Measurements from ENCODE around the gene ATG13. TPM values are rescaled to one million over a fixed set of nuclear protein-coding genes. Genes with fewer than 3 reads are reported as not detected.

ATG13 gene
- total and polyA plus RNA-seq, 4 donors, result 29.1 to 72.8 (median 52.4) TPM

- Histone ChIP-seq H3K9ac (ENCODE audit: insufficient read depth in 1 of 2, low read length in 2 of 2) (no peak overlapping the region), H3K36me3 (ENCODE audit: control insufficient read depth in 4 of 4, insufficient read depth in 4 of 4, low read length in 4 of 4) (peaks cover 13 to 61% (median 20%) of the 10 kb centered on the region in 4 donors), H3K4me3 (no peak overlapping the region), H3K27ac (ENCODE audit: low read depth in 1 of 2, low read length in 1 of 2) (peak overlapping the region in 1 of 2 donors; percentile 10), H3K4me1 (ENCODE audit: control insufficient read depth in 5 of 5, insufficient read depth in 5 of 5, low read length in 5 of 5) (peaks cover 0 to 15% (median 4%) of the 10 kb centered on the region in 5 donors), H3K9me3 (ENCODE audit: control insufficient read depth in 4 of 4, insufficient read depth in 3 of 4, low read length in 3 of 4) (no peaks in the 10 kb centered on the region), H3K27me3 (ENCODE audit: control insufficient read depth in 3 of 3, insufficient read depth in 3 of 3, low read length in 2 of 3) (no peaks in the 10 kb centered on the region)
- WGBS, 2 donors, result 95 to 96% methylated on average over 11 of the region's 11 CpGs
- TF ChIP-seq CTCF (IDR thresholded peaks at IDR 0.05; ENCODE audit: control extremely low read depth, extremely low read depth), result no peak
- no peak for DNase-seq
- ATAC-seq (ENCODE audit: insufficient read depth, low FRiP score), result no peak
Observed at GRCh38 chr11:46682773-46683752, 65.7 kb downstream of the ATG13 start.

- 80% methylated on average over 3 of the region's 3 CpGs for WGBS, 2 donors
- DNase-seq (no peak), ATAC-seq (ENCODE audit: insufficient read depth, low FRiP score) (no peak)
- Histone ChIP-seq H3K9me3 (ENCODE audit: control insufficient read depth in 4 of 4, insufficient read depth in 3 of 4, low read length in 3 of 4) (no peaks in the 10 kb centered on the region), H3K27ac (ENCODE audit: low read depth in 1 of 2, low read length in 1 of 2) (peak overlapping the region in 1 of 2 donors; percentile 47), H3K27me3 (ENCODE audit: control insufficient read depth in 3 of 3, insufficient read depth in 3 of 3, low read length in 2 of 3) (no peaks in the 10 kb centered on the region), H3K4me3 (no peak overlapping the region), H3K4me1 (ENCODE audit: control insufficient read depth in 5 of 5, insufficient read depth in 5 of 5, low read length in 5 of 5) (peaks cover 0 to 18% (median 4%) of the 10 kb centered on the region in 5 donors), H3K9ac (ENCODE audit: insufficient read depth in 1 of 2, low read length in 2 of 2) (no peak overlapping the region), H3K36me3 (ENCODE audit: control insufficient read depth in 4 of 4, insufficient read depth in 4 of 4, low read length in 4 of 4) (peaks cover 14 to 54% (median 20%) of the 10 kb centered on the region in 4 donors)
- TF ChIP-seq CTCF (IDR thresholded peaks at IDR 0.05; ENCODE audit: control extremely low read depth, extremely low read depth), result no peak
Observed at GRCh38 chr11:46684367-46684766, 67.0 kb downstream of the ATG13 start.

GRCh38 chr11:46686886-46687795, 69.8 kb downstream of the ATG13 start:
- Histone ChIP-seq H3K36me3 (ENCODE audit: control insufficient read depth in 4 of 4, insufficient read depth in 4 of 4, low read length in 4 of 4) (peaks cover 3 to 35% (median 13%) of the 10 kb centered on the region in 4 donors), H3K4me1 (ENCODE audit: control insufficient read depth in 5 of 5, insufficient read depth in 5 of 5, low read length in 5 of 5) (peaks cover 0 to 18% (median 4%) of the 10 kb centered on the region in 5 donors), H3K9ac (ENCODE audit: insufficient read depth in 1 of 2, low read length in 2 of 2) (peak overlapping the region in 1 of 2 donors; percentile 67), H3K4me3 (no peak overlapping the region), H3K9me3 (ENCODE audit: control insufficient read depth in 4 of 4, insufficient read depth in 3 of 4, low read length in 3 of 4) (no peaks in the 10 kb centered on the region), H3K27ac (ENCODE audit: low read depth in 1 of 2, low read length in 1 of 2) (peak overlapping the region; percentile 11 to 80), H3K27me3 (ENCODE audit: control insufficient read depth in 3 of 3, insufficient read depth in 3 of 3, low read length in 2 of 3) (no peaks in the 10 kb centered on the region)
- peak; percentile 58 to 92 (median 81) for DNase-seq
- ATAC-seq (ENCODE audit: insufficient read depth, low FRiP score), result no peak
- 72 to 75% methylated on average over 15 of the region's 15 CpGs for WGBS, 2 donors
- no peak for TF ChIP-seq CTCF (IDR thresholded peaks at IDR 0.05; ENCODE audit: control extremely low read depth, extremely low read depth)

Measured in lung (tissue), 12 donors.